Kidney epithelial cell (primary cell): ENCODE results near the gene C1QC. TPM values are rescaled to one million over a fixed set of nuclear protein-coding genes. Genes with fewer than 3 reads are reported as not detected.
"Not testable (repeated sequence)": the region's sequence is repeated elsewhere in the genome, so short reads cannot be mapped to it uniquely, and the experiment has no call there.

Experiments used
- DNase-seq: peaks from one replicate; pipeline ENCODE4 v3.0.0-alpha.2; 2010; ENCODE audit warnings: low read depth
- H3K27me3 ChIP-seq: 2 replicates; pipeline ENCODE4 v1.6.0; 2011; ENCODE audit warnings: low read length; ENCODE audit not compliant: control insufficient read depth, insufficient read depth
- H3K36me3 ChIP-seq: 2 replicates; pipeline ENCODE4 v1.5.1; 2011; ENCODE audit warnings: low read length; ENCODE audit not compliant: control insufficient read depth, insufficient read depth
- H3K4me3 ChIP-seq: 2 replicates; pipeline ENCODE4 v1.5.1; 2011; ENCODE audit warnings: low read depth, mild to moderate bottlenecking, control low read depth, low read length
- total RNA-seq: library from RNA; depleted of rRNA; stranded (reverse); fragments of >200 nt; gene quantifications from 2 replicates; pipeline ENCODE4 v1.2.3, GENCODE V29; 2015
- TF ChIP-seq, protein P1 (sequence below): IDR thresholded peaks from 2 replicates; pipeline ENCODE4 v1.5.1; 2011; ENCODE audit warnings: mild to moderate bottlenecking, moderate library complexity, low read length, control low read depth, inconsistent platforms; ENCODE audit not compliant: insufficient read depth, poor library complexity, severe bottlenecking

C1QC gene
- total RNA-seq, 1 donor from 2014 or later = 0.58 TPM

DNA sequence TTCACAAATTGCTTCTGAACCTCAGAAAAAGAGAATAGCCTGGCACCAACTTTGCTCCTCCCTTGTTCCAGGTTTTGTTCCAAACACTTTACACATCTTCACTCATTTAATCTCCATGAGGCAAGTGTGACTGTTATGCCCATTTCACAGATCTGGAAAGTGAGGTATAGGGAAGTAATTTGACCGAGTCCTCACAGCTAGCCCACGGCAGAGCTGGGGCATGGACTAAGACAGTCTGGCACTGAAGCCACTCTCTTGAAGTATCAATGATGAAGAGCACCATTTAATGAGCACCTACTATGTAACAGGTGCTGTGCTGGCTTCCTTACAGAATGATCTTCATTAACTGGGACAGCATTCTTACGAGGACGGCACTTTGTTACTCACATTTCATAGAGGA is 28.6 kb downstream of the C1QC start:
- TF ChIP-seq, protein P1, sequence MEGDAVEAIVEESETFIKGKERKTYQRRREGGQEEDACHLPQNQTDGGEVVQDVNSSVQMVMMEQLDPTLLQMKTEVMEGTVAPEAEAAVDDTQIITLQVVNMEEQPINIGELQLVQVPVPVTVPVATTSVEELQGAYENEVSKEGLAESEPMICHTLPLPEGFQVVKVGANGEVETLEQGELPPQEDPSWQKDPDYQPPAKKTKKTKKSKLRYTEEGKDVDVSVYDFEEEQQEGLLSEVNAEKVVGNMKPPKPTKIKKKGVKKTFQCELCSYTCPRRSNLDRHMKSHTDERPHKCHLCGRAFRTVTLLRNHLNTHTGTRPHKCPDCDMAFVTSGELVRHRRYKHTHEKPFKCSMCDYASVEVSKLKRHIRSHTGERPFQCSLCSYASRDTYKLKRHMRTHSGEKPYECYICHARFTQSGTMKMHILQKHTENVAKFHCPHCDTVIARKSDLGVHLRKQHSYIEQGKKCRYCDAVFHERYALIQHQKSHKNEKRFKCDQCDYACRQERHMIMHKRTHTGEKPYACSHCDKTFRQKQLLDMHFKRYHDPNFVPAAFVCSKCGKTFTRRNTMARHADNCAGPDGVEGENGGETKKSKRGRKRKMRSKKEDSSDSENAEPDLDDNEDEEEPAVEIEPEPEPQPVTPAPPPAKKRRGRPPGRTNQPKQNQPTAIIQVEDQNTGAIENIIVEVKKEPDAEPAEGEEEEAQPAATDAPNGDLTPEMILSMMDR = no peak
- no peak for DNase-seq
- Histone ChIP-seq H3K4me3 (no peak overlapping the region), H3K36me3 (no peaks in the 10 kb centered on the region), H3K27me3 (peaks cover 42% of the 10 kb centered on the region)

DNA sequence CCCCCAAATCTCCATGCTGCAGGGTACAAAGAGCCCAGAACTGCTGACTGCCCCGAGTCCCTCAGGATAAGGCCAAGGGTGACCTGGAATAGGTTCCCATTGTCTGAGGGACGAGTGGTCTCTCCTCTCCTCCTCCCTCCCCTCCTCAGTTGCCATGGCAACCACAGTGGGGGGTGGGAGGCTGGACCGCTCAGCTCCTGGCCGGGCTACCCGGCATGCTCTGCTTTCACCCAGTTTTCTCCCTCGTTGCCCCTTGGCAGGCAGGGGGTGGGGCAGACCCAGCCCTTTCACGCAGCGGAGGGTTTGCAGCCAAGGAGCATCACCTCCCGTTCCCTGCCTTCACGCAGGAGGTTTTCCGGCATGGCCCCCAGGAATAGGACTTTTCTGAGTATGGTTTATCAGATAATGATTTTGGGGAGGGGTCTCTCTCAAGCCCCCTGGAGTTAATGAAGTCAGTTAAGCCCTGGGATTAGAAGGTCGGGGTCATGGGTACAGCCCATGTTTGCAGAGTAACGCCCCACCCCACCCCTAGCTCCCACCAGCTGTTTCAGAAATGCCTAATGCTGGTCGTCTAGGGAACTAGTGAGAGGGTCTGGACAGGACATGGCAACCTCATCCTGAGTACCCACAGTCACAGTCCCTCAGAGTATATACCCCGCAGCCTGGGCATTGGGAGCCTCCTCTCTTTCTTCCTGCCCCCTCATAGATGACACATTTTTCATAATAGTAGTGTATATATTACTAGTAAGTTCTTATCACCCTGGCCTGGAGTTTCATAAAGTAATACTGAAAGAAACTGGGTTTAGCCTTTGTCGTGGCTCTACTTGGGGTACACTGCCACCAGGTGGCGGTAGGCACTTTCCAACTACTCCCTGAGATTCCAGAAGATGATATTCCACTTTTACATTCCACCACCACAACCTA is 30.3 kb downstream of the C1QC start:
- H3K4me3 ChIP-seq = no peak overlapping the region
- TF ChIP-seq, protein P1 = peak; percentile 78
- no peaks in the 10 kb centered on the region for H3K36me3 ChIP-seq
- H3K27me3 ChIP-seq = peaks cover 33% of the 10 kb centered on the region
- peak; percentile 21 for DNase-seq

- Histone ChIP-seq H3K36me3 (no peaks in the 10 kb centered on the region), H3K27me3 (peaks cover 30% of the 10 kb centered on the region), H3K4me3 (no peak overlapping the region)
- TF ChIP-seq, protein P1 = no peak
- DNase-seq = no peak
Measured at GRCh38 chr1:22674410-22674749, 30.9 kb downstream of the C1QC start.

DNA sequence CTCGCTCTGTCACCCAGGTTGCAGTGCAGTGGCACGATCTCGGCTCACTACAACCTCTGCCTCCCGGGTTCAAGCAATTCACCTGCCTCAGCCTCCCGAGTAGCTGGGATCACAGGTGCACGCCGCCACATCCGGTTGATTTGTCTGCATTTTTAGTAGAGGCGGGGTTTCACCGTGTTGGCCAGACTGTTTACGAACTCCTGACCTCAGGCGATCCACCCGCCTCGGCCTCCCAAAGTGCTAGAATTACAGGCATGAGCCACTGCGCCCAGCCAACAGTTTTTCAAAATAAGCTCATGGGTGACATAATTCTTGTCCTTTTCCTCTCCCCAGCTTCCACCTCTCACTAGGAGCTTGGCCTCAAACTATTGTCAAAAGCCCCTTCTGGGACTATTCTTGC is 32.7 kb downstream of the C1QC start:
- not testable (repeated sequence) for DNase-seq, H3K36me3 ChIP-seq, H3K4me3 ChIP-seq
- peaks cover 19% of the 10 kb centered on the region for H3K27me3 ChIP-seq

- peaks cover 14% of the 10 kb centered on the region for H3K27me3 ChIP-seq
- no peak overlapping the region for H3K4me3 ChIP-seq
- TF ChIP-seq, protein P1 = no peak
- no peak for DNase-seq
- no peaks in the 10 kb centered on the region for H3K36me3 ChIP-seq
Measured at GRCh38 chr1:22676916-22677583, 33.6 kb downstream of the C1QC start.
